Esophagus squamous epithelium (tissue), 4 donors: ENCODE measurements around the gene STK4.

Source experiments
- CTCF ChIP-seq, 6 experiments: fragments of 450-650 bp in 4 of 6; fragments of 200-600 bp in 2 of 6; sonication (generic) in 2 of 6; IDR thresholded peaks; one replicate each; pipeline ENCODE4 v1.5.1; 2016 to 2019; ENCODE audit warnings: antibody characterized with exemption in 6 of 6, mild to moderate bottlenecking in 4 of 6, moderate library complexity in 4 of 6
- POLR2A ChIP-seq, 4 donors: fragments of 450-650 bp; IDR thresholded peaks; one replicate each; pipeline ENCODE4 v1.6.1; 2017; ENCODE audit warnings: antibody characterized with exemption in 4 of 4, mild to moderate bottlenecking in 4 of 4, moderate library complexity in 3 of 4

DNA sequence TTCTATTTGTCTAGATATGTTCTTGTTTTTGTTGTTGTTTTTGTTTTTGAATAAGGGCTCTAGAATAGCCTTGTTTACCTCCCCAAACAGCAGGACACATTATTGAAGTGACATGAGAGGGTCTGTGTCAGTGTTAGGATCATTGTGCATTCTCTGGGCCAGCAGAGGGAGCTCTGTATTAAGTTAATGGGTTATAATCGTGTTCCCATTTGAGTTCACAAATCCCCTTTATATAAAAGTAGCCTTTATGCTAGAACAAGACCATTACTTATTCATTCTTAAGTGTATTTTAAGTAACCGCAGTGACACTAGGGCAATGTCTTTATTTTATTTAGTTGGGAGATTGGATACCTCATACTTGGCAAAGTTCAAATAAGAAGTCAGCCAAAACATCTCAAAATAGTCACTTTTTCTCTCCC lies 44.8 kb downstream of the STK4 start:
- TF ChIP-seq CTCF (IDR thresholded peaks at IDR 0.05) (peak; percentile 40 to 68 (median 55)), POLR2A (IDR thresholded peaks at IDR 0.05) (no peak)
